NB4 (cell line): ENCODE results near the gene RAET1E.

Experiments used
- TF ChIP-seq, protein P1 (sequence below): IDR thresholded peaks from one replicate; pipeline ENCODE4 v1.5.1; 2012; ENCODE audit warnings: low read depth, low read length
- TF ChIP-seq, protein P2 (sequence below): IDR thresholded peaks from 2 replicates; pipeline ENCODE4 v1.6.1; 2011; ENCODE audit warnings: low read depth, low read length

GRCh38 chr6:149905911-149906371, 8.0 kb upstream of the RAET1E start:
- TF ChIP-seq, protein P1, sequence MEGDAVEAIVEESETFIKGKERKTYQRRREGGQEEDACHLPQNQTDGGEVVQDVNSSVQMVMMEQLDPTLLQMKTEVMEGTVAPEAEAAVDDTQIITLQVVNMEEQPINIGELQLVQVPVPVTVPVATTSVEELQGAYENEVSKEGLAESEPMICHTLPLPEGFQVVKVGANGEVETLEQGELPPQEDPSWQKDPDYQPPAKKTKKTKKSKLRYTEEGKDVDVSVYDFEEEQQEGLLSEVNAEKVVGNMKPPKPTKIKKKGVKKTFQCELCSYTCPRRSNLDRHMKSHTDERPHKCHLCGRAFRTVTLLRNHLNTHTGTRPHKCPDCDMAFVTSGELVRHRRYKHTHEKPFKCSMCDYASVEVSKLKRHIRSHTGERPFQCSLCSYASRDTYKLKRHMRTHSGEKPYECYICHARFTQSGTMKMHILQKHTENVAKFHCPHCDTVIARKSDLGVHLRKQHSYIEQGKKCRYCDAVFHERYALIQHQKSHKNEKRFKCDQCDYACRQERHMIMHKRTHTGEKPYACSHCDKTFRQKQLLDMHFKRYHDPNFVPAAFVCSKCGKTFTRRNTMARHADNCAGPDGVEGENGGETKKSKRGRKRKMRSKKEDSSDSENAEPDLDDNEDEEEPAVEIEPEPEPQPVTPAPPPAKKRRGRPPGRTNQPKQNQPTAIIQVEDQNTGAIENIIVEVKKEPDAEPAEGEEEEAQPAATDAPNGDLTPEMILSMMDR, result no peak
- TF ChIP-seq, protein P2, sequence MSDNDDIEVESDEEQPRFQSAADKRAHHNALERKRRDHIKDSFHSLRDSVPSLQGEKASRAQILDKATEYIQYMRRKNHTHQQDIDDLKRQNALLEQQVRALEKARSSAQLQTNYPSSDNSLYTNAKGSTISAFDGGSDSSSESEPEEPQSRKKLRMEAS, result no peak
